Nephron progenitor cell (in vitro differentiated cells): Measurements from ENCODE around the gene SZT2.

ENCODE experiments used
- DNase-seq: peaks from one replicate; pipeline ENCODE4 v3.0.0; 2021
- H3K27ac Mint-ChIP-seq: 2 replicates; pipeline ENCODE4 v1.8.0; 2021; ENCODE audit warnings: mild to moderate bottlenecking, moderate library complexity, mixed read lengths
- H3K27me3 Mint-ChIP-seq: 2 replicates; pipeline ENCODE4 v1.8.0; 2021; ENCODE audit warnings: mild to moderate bottlenecking, low read depth, mixed read lengths; ENCODE audit not compliant: poor library complexity
- H3K36me3 Mint-ChIP-seq: 2 replicates; pipeline ENCODE4 v1.8.0; 2021; ENCODE audit warnings: low read depth, mixed read lengths
- H3K4me1 Mint-ChIP-seq: 2 replicates; pipeline ENCODE4 v1.8.0; 2021; ENCODE audit warnings: mixed read lengths
- H3K4me3 Mint-ChIP-seq: 2 replicates; pipeline ENCODE4 v1.8.0; 2021; ENCODE audit warnings: mild to moderate bottlenecking, moderate library complexity, mixed read lengths
- H3K9me3 Mint-ChIP-seq: 2 replicates; pipeline ENCODE4 v1.8.0; 2021; ENCODE audit warnings: mild to moderate bottlenecking, moderate library complexity, mixed read lengths
- CTCF ChIP-seq: fragments of 200-600 bp; sonication (generic); IDR thresholded peaks from 2 replicates; pipeline ENCODE4 v1.5.0; 2021; ENCODE audit warnings: antibody characterized with exemption

SZT2 gene

GRCh38 chr1:43441894-43442637 is 52.4 kb downstream of the SZT2 start:
- no peak for DNase-seq
- Mint-ChIP-seq H3K27me3 (peaks cover 4% of the 10 kb centered on the region), H3K36me3 (peaks cover 34% of the 10 kb centered on the region), H3K9me3 (no peaks in the 10 kb centered on the region), H3K4me1 (peaks cover 21% of the 10 kb centered on the region), H3K4me3 (no peak overlapping the region), H3K27ac (no peak overlapping the region)
- TF ChIP-seq CTCF = no peak

DNA sequence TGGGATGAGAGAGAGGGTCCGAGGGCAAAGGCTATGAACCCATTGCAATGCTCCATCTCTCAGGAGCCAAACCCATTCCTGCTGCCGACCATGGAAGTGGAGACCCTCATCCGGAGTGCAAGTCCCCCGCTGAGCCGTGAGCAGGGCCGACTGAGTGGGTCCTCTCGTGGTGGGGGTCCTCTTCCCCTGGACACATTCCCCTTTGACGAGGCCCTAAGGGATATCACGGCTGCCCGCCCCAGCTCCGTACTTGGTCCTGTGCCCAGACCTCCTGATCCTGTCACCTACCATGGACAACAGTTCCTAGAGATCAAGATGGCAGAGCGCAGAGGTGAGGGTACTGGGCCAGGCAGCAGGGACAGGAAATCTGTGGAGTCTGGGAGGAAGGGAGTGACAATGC is 53.1 kb downstream of the SZT2 start:
- Mint-ChIP-seq H3K27me3 (peaks cover 4% of the 10 kb centered on the region), H3K27ac (peak overlapping the region; percentile 64), H3K4me3 (no peak overlapping the region), H3K9me3 (no peaks in the 10 kb centered on the region), H3K36me3 (peaks cover 38% of the 10 kb centered on the region), H3K4me1 (peaks cover 21% of the 10 kb centered on the region)
- no peak for TF ChIP-seq CTCF
- DNase-seq = no peak

GRCh38 chr1:43443197-43443946 is 53.7 kb downstream of the SZT2 start:
- H3K4me3 Mint-ChIP-seq = no peak overlapping the region
- no peak for TF ChIP-seq CTCF
- peaks cover 38% of the 10 kb centered on the region for H3K36me3 Mint-ChIP-seq
- H3K9me3 Mint-ChIP-seq = no peaks in the 10 kb centered on the region
- H3K27me3 Mint-ChIP-seq = peaks cover 4% of the 10 kb centered on the region
- peaks cover 21% of the 10 kb centered on the region for H3K4me1 Mint-ChIP-seq
- DNase-seq = no peak
- H3K27ac Mint-ChIP-seq = peak overlapping the region; percentile 64

GRCh38 chr1:43444151-43444828 is 54.6 kb downstream of the SZT2 start:
- DNase-seq = no peak
- TF ChIP-seq CTCF = no peak
- Mint-ChIP-seq H3K9me3 (no peaks in the 10 kb centered on the region), H3K27ac (peak overlapping the region; percentile 1), H3K4me3 (no peak overlapping the region), H3K36me3 (peaks cover 36% of the 10 kb centered on the region), H3K4me1 (peaks cover 21% of the 10 kb centered on the region), H3K27me3 (no peaks in the 10 kb centered on the region)

DNA sequence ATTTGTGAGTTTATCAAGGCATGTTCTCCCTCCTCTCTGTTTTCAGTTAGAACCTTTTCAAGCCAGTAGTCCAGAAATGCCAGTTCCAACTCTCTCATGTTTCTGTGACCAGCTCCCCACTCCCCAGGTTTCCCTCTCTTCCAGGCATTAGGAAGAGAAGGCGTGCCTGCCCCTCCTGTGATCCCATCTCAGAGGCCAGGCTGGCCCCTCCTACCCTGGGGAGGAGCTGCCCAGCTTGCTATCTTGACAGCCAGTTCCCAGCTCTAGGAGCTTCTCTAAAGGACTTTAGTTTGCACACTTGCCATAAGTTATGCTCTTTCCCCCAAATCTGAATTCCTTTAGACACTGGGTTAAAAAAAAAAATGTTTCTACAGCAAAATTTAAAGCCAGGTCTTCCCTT is 55.1 kb downstream of the SZT2 start:
- DNase-seq = peak; percentile 42
- peak overlapping the region; percentile 1 for H3K27ac Mint-ChIP-seq
- TF ChIP-seq CTCF = no peak
- no peaks in the 10 kb centered on the region for H3K27me3 Mint-ChIP-seq
- H3K9me3 Mint-ChIP-seq = no peaks in the 10 kb centered on the region
- no peak overlapping the region for H3K4me3 Mint-ChIP-seq
- peaks cover 21% of the 10 kb centered on the region for H3K4me1 Mint-ChIP-seq
- peaks cover 39% of the 10 kb centered on the region for H3K36me3 Mint-ChIP-seq
